Pulmonary artery endothelial cell (primary cell): ENCODE data around the gene CD80. TPM values are rescaled to one million over a fixed set of nuclear protein-coding genes. Genes with fewer than 3 reads are reported as not detected.

Experiments used
- DNase-seq: peaks from one replicate; pipeline ENCODE4 v3.0.0-alpha.2; 2011; ENCODE audit warnings: low read depth, low spot score
- total RNA-seq: library from RNA; depleted of rRNA; stranded (reverse); fragments of >200 nt; gene quantifications from 2 replicates; pipeline ENCODE4 v1.2.3, GENCODE V29; 2014

CD80 gene
- total RNA-seq, 1 donor from 2014 or later = not detected

DNA sequence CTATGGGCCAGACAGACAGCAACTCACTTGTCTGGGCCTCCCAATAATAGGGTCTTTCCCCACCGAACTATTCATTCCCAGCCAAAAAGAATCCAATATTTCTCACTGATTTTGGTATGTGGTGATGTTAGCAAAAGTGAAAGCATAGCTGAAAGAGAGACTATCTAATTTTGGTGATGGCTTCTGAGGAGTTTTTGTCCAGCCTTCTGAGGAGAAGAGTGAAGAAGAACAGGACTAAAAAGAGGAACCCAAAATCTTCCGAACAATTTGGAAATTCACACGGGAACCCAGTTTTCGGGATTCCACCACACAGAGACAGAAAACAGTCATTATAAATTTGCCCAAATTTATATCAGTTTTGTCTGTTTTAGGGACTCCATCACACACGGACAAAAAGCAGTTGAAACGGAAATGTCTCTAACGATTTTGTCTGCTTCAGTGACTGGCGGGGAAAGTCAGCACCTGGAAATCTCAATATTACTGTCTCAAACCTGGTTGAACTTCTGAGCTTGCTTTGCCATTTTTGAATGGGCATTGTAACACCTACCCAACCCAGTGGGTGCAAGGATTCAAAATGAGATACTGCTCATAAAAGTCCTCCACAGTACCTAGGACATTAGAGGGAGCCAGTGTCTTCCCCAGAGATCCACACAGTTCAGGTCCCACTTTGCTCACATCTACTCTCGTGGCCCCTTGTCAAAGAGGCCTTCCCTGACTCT, 9.1 kb downstream of the CD80 start:
- no peak for DNase-seq

DNA sequence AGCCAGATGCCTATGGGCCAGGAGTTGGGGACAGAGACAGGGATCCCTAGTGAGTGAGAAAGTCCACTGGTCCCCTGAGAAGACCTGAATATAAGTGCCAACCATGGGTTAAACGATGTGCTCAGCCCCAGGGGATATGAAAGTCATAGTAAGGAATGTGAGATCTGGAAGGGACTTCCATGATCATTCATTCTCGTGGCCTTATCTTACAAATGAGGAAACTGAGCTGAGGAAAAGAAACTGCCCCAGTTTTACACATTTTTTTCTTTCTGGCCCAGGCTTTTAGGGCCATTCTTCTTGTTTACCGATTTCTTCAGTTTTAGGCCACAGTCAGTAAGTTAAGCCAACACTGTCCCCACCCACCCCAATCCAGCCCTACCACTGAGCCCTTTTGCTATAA, 11.1 kb downstream of the CD80 start:
- no peak for DNase-seq

DNA sequence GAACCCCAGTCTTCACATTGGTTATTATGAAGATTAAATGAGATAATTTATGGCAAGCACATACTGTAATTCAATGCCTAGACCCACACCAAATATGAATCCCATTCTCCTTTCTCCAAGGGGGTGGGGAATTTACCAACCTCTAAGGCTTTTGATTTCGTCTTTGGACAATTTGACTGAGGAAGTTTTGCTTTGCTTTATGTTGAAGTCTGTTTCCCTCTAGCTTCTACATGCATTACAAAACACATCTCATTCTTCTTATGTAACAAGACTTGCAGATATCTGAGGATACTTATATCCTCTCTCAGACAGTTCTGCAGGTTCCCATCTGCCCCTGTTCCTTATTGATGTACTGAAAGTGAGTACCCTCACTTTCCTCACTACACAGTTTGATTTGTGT, 12.2 kb downstream of the CD80 start:
- no peak for DNase-seq

DNA sequence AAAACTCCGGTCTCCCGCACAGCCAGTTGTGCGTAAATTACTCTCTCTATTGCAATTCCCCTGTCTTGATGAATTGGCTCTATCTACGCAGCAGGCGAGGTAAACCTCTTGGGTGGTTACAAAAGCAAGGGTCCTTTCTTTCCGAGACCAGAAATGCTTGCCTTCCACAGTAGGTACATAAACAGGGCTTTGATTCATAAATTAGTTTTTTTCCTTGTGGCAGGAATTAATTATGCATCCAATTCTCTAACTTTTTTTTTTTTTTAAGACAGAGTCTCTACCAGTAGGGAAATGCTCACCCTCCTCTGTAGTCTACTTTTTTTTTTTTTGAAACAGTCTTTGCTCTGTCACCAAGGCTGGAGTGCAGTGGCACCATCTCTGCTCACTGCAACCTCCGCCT, 16.3 kb downstream of the CD80 start:
- no peak for DNase-seq

DNA sequence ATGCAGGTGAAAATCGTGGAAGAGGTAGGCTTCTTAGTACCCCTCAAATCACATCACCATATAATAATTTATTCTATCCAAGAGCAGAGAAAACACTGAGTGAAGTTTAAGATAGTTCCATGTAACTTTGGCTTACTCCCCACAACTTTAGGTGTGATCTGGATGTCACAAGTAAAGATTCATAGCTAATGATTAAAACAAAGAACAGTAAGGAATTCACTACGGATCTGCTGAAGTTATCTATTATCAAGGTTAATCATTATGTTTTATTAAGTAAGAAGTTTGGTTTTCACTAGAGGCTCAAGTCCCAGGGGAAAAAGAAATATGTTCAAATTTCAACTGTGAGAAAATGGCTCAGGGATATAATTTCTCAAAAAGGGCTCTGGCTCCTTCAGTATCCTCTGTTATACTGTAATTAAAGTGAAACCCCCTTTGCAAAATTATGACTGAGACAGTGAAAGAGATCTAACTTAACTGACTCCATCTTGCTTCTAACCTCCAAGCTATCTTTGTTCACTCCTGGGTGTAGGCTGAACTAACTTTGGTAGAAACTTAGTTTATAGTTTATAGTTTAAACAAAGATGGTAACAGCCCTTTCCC, 17.1 kb downstream of the CD80 start:
- no peak for DNase-seq

DNA sequence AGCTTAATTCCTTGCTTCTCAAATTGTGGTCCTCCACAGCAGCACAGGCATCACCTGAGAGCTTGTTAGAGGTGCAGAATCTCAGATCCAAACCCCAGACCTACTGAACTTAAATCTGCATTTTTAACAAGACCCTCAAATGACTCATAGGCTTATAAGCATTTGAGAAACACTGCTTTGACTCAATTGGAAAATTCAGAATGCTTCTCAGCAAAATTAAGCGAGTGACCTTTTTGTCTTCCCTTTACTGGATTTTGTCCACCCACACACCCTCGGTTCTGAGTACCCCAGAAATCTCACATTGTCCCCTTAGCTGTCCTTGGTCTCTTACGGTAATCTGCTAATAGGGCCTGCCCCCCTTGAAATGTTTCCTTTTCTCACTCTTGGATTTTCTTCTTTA, 17.9 kb downstream of the CD80 start:
- no peak for DNase-seq

DNA sequence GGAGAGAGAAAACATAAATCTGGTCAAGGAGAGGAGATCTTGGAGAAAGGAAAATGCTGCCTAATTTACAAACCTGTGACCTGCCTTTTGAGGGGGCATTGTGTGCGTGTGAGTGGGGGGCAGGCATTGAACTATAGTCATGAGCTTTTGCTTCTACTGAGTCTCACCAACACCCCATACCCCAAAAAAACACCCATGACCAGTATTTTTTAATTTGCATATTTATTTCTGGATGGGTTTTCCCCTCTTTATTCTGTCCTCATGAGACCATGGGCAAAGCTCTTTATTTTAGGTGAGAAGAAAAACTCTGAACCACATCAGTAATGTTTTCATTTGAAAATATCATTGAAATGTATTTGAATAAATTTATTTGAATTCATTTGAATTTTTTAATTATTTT, 20.6 kb downstream of the CD80 start:
- DNase-seq = no peak

DNA sequence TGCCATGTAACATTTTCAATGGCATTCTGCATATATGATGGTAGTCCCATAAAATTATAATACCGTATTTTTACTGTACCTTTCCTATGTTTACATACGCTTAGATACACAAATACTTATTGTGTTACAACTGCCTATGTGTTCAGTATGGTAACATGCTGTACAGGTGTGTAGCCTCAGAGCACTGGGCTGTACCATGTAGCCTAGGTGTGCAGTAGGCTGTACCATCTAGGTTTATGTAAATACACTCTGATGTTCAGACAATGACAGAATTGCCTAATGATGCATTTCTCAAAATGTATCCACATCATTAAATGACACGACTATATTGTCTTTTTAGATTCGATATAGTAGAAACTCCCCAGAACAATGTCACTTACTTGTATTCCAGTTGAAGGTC, 22.7 kb downstream of the CD80 start:
- no peak for DNase-seq

DNA sequence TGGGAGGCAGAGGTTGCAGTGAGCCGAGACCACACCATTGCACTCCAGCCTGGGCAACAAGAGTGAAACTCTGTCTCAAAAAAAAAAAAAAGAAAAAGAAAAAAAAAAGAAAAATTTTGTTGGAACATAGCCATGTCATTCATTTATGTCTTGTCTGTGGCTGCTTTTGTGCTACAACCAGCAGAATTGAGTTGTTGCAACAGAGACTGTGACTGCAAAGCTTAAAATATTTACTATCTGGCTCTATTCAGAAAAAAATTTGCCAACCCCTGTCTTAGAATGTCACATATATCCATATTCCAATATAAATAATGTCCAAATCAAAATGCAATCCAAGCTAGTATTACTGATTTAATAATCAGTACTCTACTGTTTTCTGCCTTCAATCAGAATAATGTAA, 25.1 kb downstream of the CD80 start:
- no peak for DNase-seq

DNA sequence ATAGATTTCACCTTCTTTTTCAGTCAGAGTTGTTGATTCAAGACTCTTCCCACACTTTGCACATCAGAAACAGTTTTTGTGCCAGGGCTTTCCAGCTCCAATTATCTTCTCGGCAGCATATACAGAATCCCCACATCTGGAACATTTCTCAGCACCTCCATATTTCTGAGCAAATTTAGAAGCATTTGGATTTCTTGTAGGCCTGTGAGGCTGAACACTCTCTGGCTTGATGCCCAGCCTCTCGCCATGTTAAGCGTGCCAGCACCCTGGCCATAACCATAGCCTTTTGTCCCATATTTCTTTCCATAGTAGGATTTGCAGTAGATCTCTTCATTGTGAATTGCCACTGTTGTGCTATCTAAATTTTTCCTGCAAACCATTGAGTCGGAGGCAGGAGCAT, 28.3 kb downstream of the CD80 start:
- DNase-seq = no peak

DNA sequence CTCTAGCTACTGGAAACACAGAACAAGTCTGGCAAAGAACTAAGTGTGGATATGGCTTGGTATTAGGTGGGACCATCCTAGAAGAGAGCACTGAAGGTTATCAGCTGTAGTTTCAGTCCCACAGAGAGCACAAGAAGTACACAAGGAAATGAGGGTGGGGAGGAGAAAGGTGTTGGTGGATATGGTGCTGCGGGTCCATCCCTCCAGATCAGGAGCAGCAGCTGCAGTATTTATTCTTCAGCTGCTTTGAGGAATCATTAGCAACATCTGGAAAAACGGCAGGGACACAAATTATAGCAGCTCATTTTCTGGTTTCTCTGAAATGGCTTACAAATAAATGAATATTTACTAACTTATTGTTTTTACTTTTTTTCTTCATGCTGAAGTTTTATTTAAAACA, 29.0 kb downstream of the CD80 start:
- DNase-seq = no peak

DNA sequence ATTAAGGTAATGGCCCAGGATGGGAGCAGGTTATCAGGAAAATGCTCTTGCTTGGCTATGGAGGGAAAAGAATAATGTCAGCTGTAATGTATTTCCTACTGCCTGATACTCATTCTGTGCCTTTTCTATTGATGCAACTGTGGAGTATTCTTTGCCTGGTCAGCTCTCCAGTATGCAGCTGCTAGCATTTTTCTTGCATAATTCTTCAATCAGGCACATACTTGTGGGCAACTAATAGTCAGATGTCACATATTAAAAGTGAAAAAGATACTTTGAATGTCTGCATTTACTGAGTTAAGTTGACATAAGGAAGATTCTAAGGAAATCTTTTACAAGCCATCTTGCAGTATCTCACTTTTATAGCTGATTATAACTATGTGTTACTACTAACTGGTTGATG, 29.5 kb downstream of the CD80 start:
- DNase-seq = no peak

DNA sequence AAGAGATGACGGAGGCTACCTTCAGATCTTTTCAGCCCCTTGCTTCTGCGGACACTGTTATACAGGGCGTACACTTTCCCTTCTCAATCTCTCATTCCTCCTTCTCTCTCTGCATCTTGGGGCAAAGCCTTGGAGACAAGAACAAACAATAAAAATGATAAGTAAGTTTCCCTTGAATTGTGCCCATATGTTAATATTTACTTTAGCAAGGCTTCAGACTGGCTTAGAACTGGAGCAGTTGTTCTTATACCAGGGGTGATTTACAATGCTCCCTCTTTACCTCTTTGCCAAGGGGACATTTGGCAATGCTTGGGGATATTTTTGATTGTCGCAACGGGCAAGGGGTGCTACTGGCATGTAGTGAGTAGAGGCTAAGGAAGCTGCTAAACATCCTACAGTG, 31.7 kb downstream of the CD80 start:
- DNase-seq = no peak

DNA sequence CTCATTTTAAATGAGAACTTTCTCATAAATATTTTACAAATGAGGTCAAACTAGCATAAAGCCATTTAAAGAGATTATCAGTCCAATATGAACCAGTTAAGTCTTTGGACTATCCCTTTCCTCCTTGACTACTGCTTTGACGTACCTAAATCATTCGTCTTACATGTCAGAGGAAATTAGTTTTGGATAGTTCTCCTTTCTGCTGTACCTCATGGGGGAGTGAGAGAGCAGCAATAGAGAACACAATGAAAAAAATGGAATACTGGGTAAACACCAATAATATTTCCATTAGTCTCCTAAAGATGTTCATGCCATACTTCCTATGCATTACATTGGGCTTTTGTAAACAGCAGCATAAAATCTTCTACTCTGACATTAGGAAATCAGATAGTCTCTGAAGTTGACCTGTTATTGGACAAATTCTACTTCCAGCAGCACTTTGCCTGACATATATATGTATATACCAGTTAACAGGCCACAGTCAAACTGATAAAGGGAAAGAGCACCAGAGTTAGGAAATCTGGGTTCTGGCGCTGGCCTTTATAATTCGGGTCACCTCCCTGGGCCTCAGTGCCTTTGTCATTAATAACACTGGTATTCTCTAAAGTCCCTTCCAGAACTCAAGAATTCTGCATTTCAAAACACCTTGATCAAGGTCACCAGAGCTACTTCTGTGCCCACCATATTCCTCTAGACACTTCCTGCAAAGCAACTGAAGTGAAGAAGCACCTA, 34.3 kb downstream of the CD80 start:
- no peak for DNase-seq

DNA sequence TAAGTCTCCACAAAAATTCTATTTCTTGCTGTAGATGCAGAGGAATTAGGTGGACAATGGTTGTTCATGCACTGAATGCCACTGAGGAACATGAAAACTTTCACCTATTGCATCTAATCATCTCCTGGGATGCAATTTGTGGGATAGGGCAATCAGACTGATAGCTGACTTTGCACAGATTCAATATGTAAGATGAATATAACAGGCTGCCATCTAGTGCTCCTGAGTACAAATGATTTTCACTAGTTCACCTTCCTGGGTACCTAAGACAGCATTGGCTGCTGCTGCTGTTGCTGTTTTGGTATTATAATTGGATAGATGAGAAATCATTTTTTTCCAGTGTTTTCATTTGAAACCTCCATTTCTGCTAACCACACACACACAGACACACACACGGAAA, 41.4 kb downstream of the CD80 start:
- no peak for DNase-seq

DNA sequence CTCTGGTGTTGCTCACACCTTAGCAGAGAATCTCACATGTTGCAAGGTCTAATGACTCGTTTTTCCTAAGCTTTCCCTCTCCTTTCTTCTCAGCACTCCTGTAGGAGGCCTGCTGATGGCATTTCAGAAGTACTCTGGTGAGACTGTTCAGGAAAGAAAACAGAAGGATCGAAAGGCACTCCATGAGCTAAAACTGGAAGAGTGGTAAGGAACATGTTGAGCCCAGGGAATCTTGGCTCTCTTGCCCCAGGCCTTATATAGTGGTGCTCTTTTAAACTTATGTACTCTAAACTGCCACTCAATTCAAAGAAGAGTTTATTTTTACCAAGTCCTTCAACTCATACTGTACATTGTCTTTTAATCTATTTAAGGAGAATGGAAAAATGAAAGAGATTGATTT, 42.3 kb downstream of the CD80 start:
- DNase-seq = no peak

DNA sequence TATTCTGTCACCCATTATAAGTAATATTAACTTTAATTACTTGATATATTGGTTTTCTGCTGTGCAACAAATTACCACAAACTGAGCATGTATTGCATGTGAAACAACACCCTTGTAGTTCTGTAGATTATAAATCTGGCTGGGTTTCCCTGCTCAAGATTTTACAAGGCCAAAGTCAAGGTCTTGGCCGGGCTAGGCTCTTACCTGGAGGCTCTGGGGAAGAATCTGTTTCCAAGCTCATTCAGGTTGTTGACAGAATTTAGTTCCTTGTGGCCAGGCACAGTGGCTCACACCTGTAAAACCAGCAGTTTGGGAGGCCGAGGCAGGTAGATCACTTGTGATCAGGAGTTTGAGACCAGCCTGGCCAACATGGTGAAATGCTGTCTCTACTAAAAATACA, 44.8 kb downstream of the CD80 start:
- DNase-seq = no peak

DNA sequence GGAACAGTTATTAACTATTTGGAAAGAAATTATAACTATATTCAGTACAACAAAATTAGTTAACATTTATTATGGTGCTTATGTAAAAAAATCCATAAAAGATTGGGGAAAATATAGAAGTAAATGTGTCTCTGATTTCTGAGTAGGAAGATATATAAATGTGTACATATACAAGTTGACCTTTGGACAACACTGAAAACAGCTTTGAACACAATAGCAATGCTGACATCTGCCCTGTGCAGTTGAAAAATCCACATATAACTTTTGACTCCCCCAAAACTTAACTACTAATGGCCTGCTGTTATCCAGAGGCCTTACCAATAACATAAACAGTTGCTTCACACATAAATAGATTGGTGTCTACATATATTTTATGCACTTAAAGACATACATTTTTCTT, 48.7 kb downstream of the CD80 start:
- no peak for DNase-seq

DNA sequence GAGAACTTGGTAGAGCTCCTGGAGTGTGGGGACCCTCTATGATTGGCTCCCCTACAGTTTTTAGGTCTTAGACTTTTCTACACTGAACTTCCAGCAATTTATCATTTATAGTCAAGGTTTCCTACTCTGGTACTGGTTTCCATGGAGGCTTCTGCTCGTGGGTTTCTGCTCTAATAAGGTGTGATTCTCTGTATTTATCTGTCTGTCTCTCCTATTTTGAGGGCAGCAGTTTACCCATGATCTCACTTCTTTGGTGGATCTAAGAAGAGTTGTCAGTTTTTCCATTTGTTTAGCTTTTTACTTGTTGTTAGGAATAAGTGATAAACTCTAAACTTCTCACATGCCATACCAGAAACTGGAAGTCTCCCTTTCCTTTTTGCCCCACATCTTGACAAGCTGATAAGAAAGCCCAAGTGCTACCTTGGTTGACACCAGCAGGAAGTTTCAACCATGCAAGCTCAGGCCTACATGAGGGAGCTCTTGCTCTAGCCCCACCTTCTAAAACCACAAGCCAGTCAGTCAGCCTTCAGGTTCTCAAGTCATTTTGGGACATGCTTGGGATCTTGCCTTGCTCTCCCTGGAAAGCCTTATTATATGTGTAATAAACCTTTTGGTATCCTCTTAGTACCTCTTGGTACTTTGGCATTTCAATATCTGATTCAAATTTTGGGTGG, 51.1 kb downstream of the CD80 start:
- no peak for DNase-seq

DNA sequence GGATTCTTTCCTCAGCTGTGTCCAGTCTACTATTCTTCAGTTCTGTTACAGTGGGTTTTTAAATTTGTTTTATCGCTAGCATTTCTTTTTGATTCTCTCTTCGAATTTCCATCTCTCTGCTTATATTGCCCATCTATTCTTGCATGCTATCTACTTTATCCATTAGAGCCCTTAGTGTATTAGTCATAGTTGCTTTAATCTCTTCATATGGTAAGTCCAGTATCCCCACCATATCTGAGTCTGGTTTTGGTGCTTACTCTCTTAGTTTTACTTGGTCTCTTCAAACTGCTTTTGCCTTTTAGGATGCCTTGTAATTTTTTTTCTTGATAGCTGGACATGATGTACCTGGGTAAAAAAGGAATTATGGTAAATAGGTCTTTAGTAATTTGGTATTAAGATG, 52.0 kb downstream of the CD80 start:
- DNase-seq = no peak

DNA sequence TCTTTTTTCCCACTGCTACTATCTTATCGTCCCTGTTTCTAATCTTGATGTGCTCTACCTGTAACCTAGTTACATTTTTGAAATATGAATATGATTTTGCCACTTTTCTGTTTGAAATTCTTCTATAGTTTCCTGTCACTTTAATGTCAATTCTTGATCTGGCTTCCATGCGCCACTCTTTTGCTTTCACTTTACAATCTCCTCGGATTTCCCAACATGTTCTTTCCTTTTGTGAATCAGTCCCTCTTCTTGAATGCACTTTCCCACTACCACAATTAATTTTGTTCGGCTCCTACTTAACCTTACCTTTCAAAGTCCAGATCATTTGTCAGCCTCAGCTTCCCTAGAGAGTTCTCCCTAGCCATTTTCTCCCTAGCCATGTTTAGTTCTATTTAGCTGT, 52.8 kb downstream of the CD80 start:
- DNase-seq = no peak

DNA sequence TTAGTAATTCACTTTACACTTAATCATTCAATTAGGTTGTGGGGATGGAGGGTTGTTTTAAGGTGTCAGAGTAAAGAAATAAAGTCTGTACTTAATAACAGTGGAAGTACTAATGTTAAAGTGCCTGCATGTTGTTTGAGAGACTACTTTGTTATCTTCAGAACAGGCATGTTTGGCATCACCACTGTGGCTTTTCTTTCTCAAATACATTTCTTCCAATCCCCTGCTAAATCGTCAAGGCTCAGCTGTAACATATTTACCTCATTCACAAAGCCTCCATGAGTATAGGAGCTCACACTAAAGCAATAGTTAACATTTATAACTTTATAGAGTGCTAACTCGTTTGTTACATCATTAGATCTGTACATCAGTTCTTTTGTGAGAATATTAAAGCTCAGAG, 58.5 kb downstream of the CD80 start:
- no peak for DNase-seq
